Ishikawa (cell line): ENCODE results near the gene MAP3K20.

Source experiments
- CEBPB ChIP-seq: IDR thresholded peaks from 2 replicates; pipeline ENCODE4 v1.6.1; 2012
- CREB1 ChIP-seq: IDR thresholded peaks from 2 replicates; pipeline ENCODE4 v1.6.1; 2012; ENCODE audit warnings: low read depth
- EGR1 ChIP-seq: IDR thresholded peaks from 2 replicates; pipeline ENCODE4 v1.6.1; 2012
- EP300 ChIP-seq: IDR thresholded peaks from 2 replicates; pipeline ENCODE4 v1.6.1; 2012; ENCODE audit warnings: borderline replicate concordance
- FOXM1 ChIP-seq: IDR thresholded peaks from 2 replicates; pipeline ENCODE4 v1.6.1; 2012; ENCODE audit warnings: low read depth, borderline replicate concordance
- MAX ChIP-seq: IDR thresholded peaks from 2 replicates; pipeline ENCODE4 v1.6.1; 2012
- NFIC ChIP-seq: IDR thresholded peaks from 2 replicates; pipeline ENCODE4 v1.6.1; 2012
- RAD21 ChIP-seq: IDR thresholded peaks from 2 replicates; pipeline ENCODE4 v1.6.1; 2012; ENCODE audit warnings: low read depth
- REST ChIP-seq: IDR thresholded peaks from 2 replicates; pipeline ENCODE4 v1.6.1; 2012; ENCODE audit warnings: low read depth, mild to moderate bottlenecking
- TAF1 ChIP-seq: IDR thresholded peaks from 2 replicates; pipeline ENCODE4 v1.6.1; 2012; ENCODE audit warnings: low read depth, mild to moderate bottlenecking
- TCF12 ChIP-seq: IDR thresholded peaks from 2 replicates; pipeline ENCODE4 v1.6.1; 2012; ENCODE audit warnings: low read depth
- TEAD4 ChIP-seq: IDR thresholded peaks from 2 replicates; pipeline ENCODE4 v1.6.1; 2012
- YY1 ChIP-seq: IDR thresholded peaks from 2 replicates; pipeline ENCODE4 v1.6.1; 2012; ENCODE audit warnings: low read depth
- ZBTB7A ChIP-seq: IDR thresholded peaks from 2 replicates; pipeline ENCODE4 v1.6.1; 2012; ENCODE audit warnings: low read depth
- TF ChIP-seq, protein P1 (sequence below): IDR thresholded peaks from 2 replicates; pipeline ENCODE4 v1.6.1; 2012

Gene MAP3K20

GRCh38 chr2:173075781-173076580 is at the start of gene MAP3K20:
MAP3K20 (plus strand) TSS chr2:173075846; CDS start chr2:173091032, 15,186 bp downstream.
- TF ChIP-seq CEBPB: no peak
- TF ChIP-seq NFIC: no peak
- peak; percentile 43; the same call in 1 of the 2 replicates for TF ChIP-seq YY1
- TF ChIP-seq TEAD4: 0 out of 2 replicates have a peak, but pooled peaks have one; percentile 31
- TF ChIP-seq MAX: peak; percentile 55
- 0 out of 2 replicates have a peak, but pooled peaks have one; percentile 15 for TF ChIP-seq ZBTB7A
- peak; percentile 18; the same call in 1 of the 2 replicates for TF ChIP-seq RAD21

GRCh38 chr2:173026479-173026878 is 49.2 kb upstream of the MAP3K20 start:
- TF ChIP-seq EP300: no peak
- TF ChIP-seq NFIC: no peak
- TF ChIP-seq TEAD4: no peak
- TF ChIP-seq RAD21: no peak
- TF ChIP-seq, protein P1, sequence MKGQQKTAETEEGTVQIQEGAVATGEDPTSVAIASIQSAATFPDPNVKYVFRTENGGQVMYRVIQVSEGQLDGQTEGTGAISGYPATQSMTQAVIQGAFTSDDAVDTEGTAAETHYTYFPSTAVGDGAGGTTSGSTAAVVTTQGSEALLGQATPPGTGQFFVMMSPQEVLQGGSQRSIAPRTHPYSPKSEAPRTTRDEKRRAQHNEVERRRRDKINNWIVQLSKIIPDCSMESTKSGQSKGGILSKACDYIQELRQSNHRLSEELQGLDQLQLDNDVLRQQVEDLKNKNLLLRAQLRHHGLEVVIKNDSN: no peak
- TF ChIP-seq MAX: no peak
- no peak for TF ChIP-seq REST

- TF ChIP-seq TEAD4 (peak; percentile 94), NFIC (no peak), TAF1 (0 out of 2 replicates have a peak, but pooled peaks have one; percentile 30), RAD21 (peak; percentile 97)
These were observed 48.2 kb upstream of the MAP3K20 start for GRCh38 chr2:173027181-173028128.

- TF ChIP-seq EGR1 (no peak), YY1 (no peak), EP300 (no peak)
These were observed 47.5 kb upstream of the MAP3K20 start for GRCh38 chr2:173028141-173028540.

DNA sequence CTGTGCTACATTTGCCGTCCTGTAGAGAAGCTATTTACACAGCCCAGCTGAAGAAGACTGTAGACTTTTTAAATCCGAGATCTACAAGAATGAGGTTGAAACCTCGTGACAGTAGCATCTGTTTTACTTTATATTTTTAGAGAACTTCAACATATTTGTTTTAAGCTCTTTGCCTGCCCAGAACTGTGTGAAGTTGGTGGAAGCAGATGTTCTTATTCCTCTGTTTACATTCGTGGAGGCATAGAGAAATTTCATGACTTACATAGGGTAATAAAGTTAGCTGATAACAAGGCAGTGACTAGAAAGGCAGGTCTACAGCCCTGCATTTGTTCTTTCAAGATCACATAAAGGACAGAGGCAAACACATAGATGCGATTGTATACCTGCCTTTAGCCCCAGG is 47.0 kb upstream of the MAP3K20 start:
- TF ChIP-seq NFIC (no peak), CEBPB (no peak), EP300 (no peak), EGR1 (no peak), YY1 (no peak), ZBTB7A (no peak), RAD21 (no peak), FOXM1 (no peak), REST (no peak), TCF12 (no peak), MAX (no peak), TEAD4 (no peak), TAF1 (no peak), CREB1 (no peak)
- TF ChIP-seq, protein P1: no peak
